Fibroblast of the aortic adventitia (primary cell): ENCODE results near the gene MAS1L. TPM values are rescaled to one million over a fixed set of nuclear protein-coding genes. Genes with fewer than 3 reads are reported as not detected.

ENCODE experiments used
- total RNA-seq: library from RNA; depleted of rRNA; stranded (reverse); fragments of >200 nt; gene quantifications from 2 replicates; pipeline ENCODE4 v1.2.3, GENCODE V29; 2012; ENCODE audit warnings: low replicate concordance

The MAS1L gene
- total RNA-seq, 1 donor = not detected

Other genes starting within 250 kb of the MAS1L start
- not detected in 2 replicates for gene OR14J1, start 186.3 kb downstream of the MAS1L start, total RNA-seq
- gene OR5V1, start 119.1 kb downstream of the MAS1L start, total RNA-seq = not detected in 2 replicates
- gene OR12D3, start 112.7 kb downstream of the MAS1L start, total RNA-seq = not detected in 2 replicates
- not detected in 2 replicates for gene OR12D2, start 92.3 kb downstream of the MAS1L start, total RNA-seq
- not detected in 2 replicates for gene OR12D1, start 73.0 kb downstream of the MAS1L start, total RNA-seq
- gene OR10C1, start 48.6 kb downstream of the MAS1L start, total RNA-seq = not detected in 2 replicates
- gene OR11A1, start 30.9 kb downstream of the MAS1L start, total RNA-seq = not detected in 2 replicates
- gene OR2H1, start 30.8 kb downstream of the MAS1L start, total RNA-seq = not detected in 2 replicates
- gene UBD, start 71.8 kb upstream of the MAS1L start, total RNA-seq = not detected in 2 replicates
- not detected in 2 replicates for gene OR2H2, start 97.2 kb upstream of the MAS1L start, total RNA-seq
- gene GABBR1, start 145.2 kb upstream of the MAS1L start, total RNA-seq = 11.7 and 19.2 TPM in 2 replicates
- gene MOG, start 169.1 kb upstream of the MAS1L start, total RNA-seq = not detected in 2 replicates
- 0.49 TPM in 1 of 2 replicates, not detected in the other for gene ZFP57, start 193.2 kb upstream of the MAS1L start, total RNA-seq
- gene HLA-F, start 235.5 kb upstream of the MAS1L start, total RNA-seq = 1.1 and 2.9 TPM in 2 replicates